ENCODE results near the gene HAP1.

- TF ChIP-seq CTCF (conservative IDR thresholded peaks at IDR 0.05 in 1 of 2, IDR thresholded peaks at IDR 0.05 in 1 of 2; ENCODE audit: low read depth in 1 of 2, low read length in 2 of 2) (no peak), EZH2 (IDR thresholded peaks at IDR 0.05; ENCODE audit: low read length, missing control alignments) (no peak)
These were observed 39.3 kb upstream of the HAP1 start for GRCh38 chr17:41773731-41774193.

Data from fibroblast of lung (primary cell).